Stimulated activated CD8-positive, alpha-beta memory T cell treated with anti-CD3 and anti-CD28 coated beads, Interleukin-15, amount 100 ng/mL, for 48 hours (primary cell): ENCODE data around the gene ZSCAN21.

Experiments used
- DNase-seq, 2 donors: peaks; one replicate each; pipeline ENCODE4 v3.0.0-alpha.2; 2020; ENCODE audit warnings: low read depth in 2 of 2

ZSCAN21 gene

GRCh38 chr7:100099452-100099851 lies 49.9 kb downstream of the ZSCAN21 start:
- no peak for DNase-seq

- peak; percentile 83 to 85 for DNase-seq
Observed at GRCh38 chr7:100100420-100101015, 50.9 kb downstream of the ZSCAN21 start.

GRCh38 chr7:100101016-100101862 lies 51.7 kb downstream of the ZSCAN21 start, which contains the start of the genes AP4M1 and MCM7:
Gene AP4M1 (plus strand): TSS chr7:100101643. CDS start chr7:100101715, 72 bp downstream.
Gene MCM7 (minus strand): TSS chr7:100101397. CDS start chr7:100101294, 103 bp downstream.
- DNase-seq = peak; percentile 98 to 99

- no peak for DNase-seq
Observed at GRCh38 chr7:100102950-100103840, 53.6 kb downstream of the ZSCAN21 start.

- DNase-seq = no peak
Observed at GRCh38 chr7:100105534-100105933, 56.0 kb downstream of the ZSCAN21 start.

GRCh38 chr7:100106633-100107032 lies 57.1 kb downstream of the ZSCAN21 start:
- no peak for DNase-seq

GRCh38 chr7:100107125-100107737 lies 57.7 kb downstream of the ZSCAN21 start:
- no peak for DNase-seq

GRCh38 chr7:100107890-100108289 lies 58.3 kb downstream of the ZSCAN21 start:
- no peak for DNase-seq

- no peak for DNase-seq
Observed at GRCh38 chr7:100109521-100110163, 60.1 kb downstream of the ZSCAN21 start.

GRCh38 chr7:100111156-100111555 lies 61.6 kb downstream of the ZSCAN21 start:
- no peak for DNase-seq

GRCh38 chr7:100111914-100112313 lies 62.3 kb downstream of the ZSCAN21 start:
- no peak for DNase-seq
